Measurements from ENCODE around the gene PTPRE.
A peak's percentile ranks its signal among the peaks of the same experiment; 100 is the strongest.

Gene PTPRE

GRCh38 chr10:128064108-128064969, 157.4 kb downstream of the PTPRE start:
- peak; percentile 72 for DNase-seq

GRCh38 chr10:128064970-128065580, 158.2 kb downstream of the PTPRE start:
- DNase-seq, result no peak

GRCh38 chr10:128065881-128066534, 159.1 kb downstream of the PTPRE start:
- no peak for DNase-seq

GRCh38 chr10:128066870-128067382, 160.0 kb downstream of the PTPRE start:
- no peak for DNase-seq

GRCh38 chr10:128067691-128068397, 160.9 kb downstream of the PTPRE start:
- DNase-seq, result no peak

GRCh38 chr10:128068398-128069285, 161.7 kb downstream of the PTPRE start:
- no peak for DNase-seq

GRCh38 chr10:128069351-128070051, 162.6 kb downstream of the PTPRE start:
- DNase-seq, result peak; percentile 84

- DNase-seq, result no peak
Measured at GRCh38 chr10:128070161-128070560, 163.3 kb downstream of the PTPRE start.

- no peak for DNase-seq
Measured at GRCh38 chr10:128070721-128071416, 164.0 kb downstream of the PTPRE start.

GRCh38 chr10:128071417-128071782, 164.5 kb downstream of the PTPRE start:
- DNase-seq, result no peak

GRCh38 chr10:128072046-128072445, 165.1 kb downstream of the PTPRE start:
- DNase-seq, result no peak

GRCh38 chr10:128072941-128073645, 166.2 kb downstream of the PTPRE start:
- no peak for DNase-seq

- DNase-seq, result no peak
Measured at GRCh38 chr10:128073890-128074289, 167.0 kb downstream of the PTPRE start.

- DNase-seq, result no peak
Measured at GRCh38 chr10:128074589-128074988, 167.7 kb downstream of the PTPRE start.

GRCh38 chr10:128077155-128077875, 170.4 kb downstream of the PTPRE start:
- DNase-seq, result no peak

GRCh38 chr10:128078136-128078969, 171.4 kb downstream of the PTPRE start:
- peak; percentile 45 for DNase-seq

GRCh38 chr10:128080231-128080630, 173.3 kb downstream of the PTPRE start:
- no peak for DNase-seq

GRCh38 chr10:128080641-128081040, 173.7 kb downstream of the PTPRE start:
- DNase-seq, result no peak

All from stimulated activated CD4-positive, alpha-beta T cell treated with anti-CD3 and anti-CD28 coated beads, Interleukin-4, amount 100 ng/mL, for 1 hour (primary cell).